IPS DF 19.7 (cell line): ENCODE data around the gene PNLIPRP3.

Experiments
- DNase-seq: peaks from one replicate; pipeline ENCODE4 v3.0.0-alpha.2; 2013; ENCODE audit warnings: low read depth, low spot score

The PNLIPRP3 gene

GRCh38 chr10:116450861-116451260, 23.2 kb downstream of the PNLIPRP3 start:
- DNase-seq = no peak

- no peak for DNase-seq
Measured at GRCh38 chr10:116451711-116452337, 24.2 kb downstream of the PNLIPRP3 start.

- DNase-seq = peak; percentile 69
Measured at GRCh38 chr10:116452338-116452720, 24.7 kb downstream of the PNLIPRP3 start.

- DNase-seq = no peak
Measured at GRCh38 chr10:116457488-116457887, 29.8 kb downstream of the PNLIPRP3 start.

- DNase-seq = no peak
Measured at GRCh38 chr10:116460219-116460618, 32.6 kb downstream of the PNLIPRP3 start.

GRCh38 chr10:116461680-116462079, 34.0 kb downstream of the PNLIPRP3 start:
- DNase-seq = no peak

- no peak for DNase-seq
Measured at GRCh38 chr10:116464257-116464656, 36.6 kb downstream of the PNLIPRP3 start.

GRCh38 chr10:116465546-116465945, 37.9 kb downstream of the PNLIPRP3 start:
- no peak for DNase-seq

- DNase-seq = no peak
Measured at GRCh38 chr10:116466715-116467422, 39.2 kb downstream of the PNLIPRP3 start.

- no peak for DNase-seq
Measured at GRCh38 chr10:116469437-116469836, 41.8 kb downstream of the PNLIPRP3 start.

- no peak for DNase-seq
Measured at GRCh38 chr10:116470071-116470470, 42.4 kb downstream of the PNLIPRP3 start.

- no peak for DNase-seq
Measured at GRCh38 chr10:116470768-116471415, 43.2 kb downstream of the PNLIPRP3 start.

- DNase-seq = no peak
Measured at GRCh38 chr10:116472891-116473290, 45.2 kb downstream of the PNLIPRP3 start.

- DNase-seq = no peak
Measured at GRCh38 chr10:116475866-116476265, 48.2 kb downstream of the PNLIPRP3 start.

GRCh38 chr10:116476461-116476860, 48.8 kb downstream of the PNLIPRP3 start:
- DNase-seq = no peak

GRCh38 chr10:116477986-116478664, 50.5 kb downstream of the PNLIPRP3 start:
- no peak for DNase-seq

- no peak for DNase-seq
Measured at GRCh38 chr10:116486770-116487448, 59.3 kb downstream of the PNLIPRP3 start.

- no peak for DNase-seq
Measured at GRCh38 chr10:116487522-116488430, 60.1 kb downstream of the PNLIPRP3 start.

GRCh38 chr10:116489460-116489859, 61.8 kb downstream of the PNLIPRP3 start:
- DNase-seq = no peak

- DNase-seq = no peak
Measured at GRCh38 chr10:116490028-116490662, 62.5 kb downstream of the PNLIPRP3 start.
